ENCODE measurements around the gene MBD2.

Gene MBD2

GRCh38 chr18:54203914-54204313 lies 20.6 kb downstream of the MBD2 start:
- peaks cover 9% of the 10 kb centered on the region; the same call in 1 of the 2 replicates for H3K36me3 ChIP-seq (ENCODE audit: insufficient read depth)
- no peak overlapping the region for H2AFZ ChIP-seq (ENCODE audit: low read depth)
- H3K4me3 ChIP-seq (IDR thresholded peaks at IDR 0.05; ENCODE audit: insufficient read depth, low read depth, low read length), result no peak overlapping the region
- no peaks in the 10 kb centered on the region for H3K27me3 ChIP-seq (ENCODE audit: insufficient read depth, low read depth)
- H3K4me1 ChIP-seq (ENCODE audit: low read depth, poor library complexity, severe bottlenecking), result peaks cover 51% of the 10 kb centered on the region
- no peak overlapping the region for H3K9ac ChIP-seq
- no peaks in the 10 kb centered on the region; the same call in 1 of the 2 replicates for H4K20me1 ChIP-seq (ENCODE audit: insufficient read depth)
- TF ChIP-seq CTCF (conservative IDR thresholded peaks at IDR 0.05; ENCODE audit: low read depth, low read length), result no peak
- no peak overlapping the region; the same call in 1 of the 2 replicates for H3K27ac ChIP-seq
- H3K79me2 ChIP-seq (ENCODE audit: insufficient read depth, low read depth), result peaks cover 100% of the 10 kb centered on the region
- no peak overlapping the region for H3K4me2 ChIP-seq

- Histone ChIP-seq H3K4me1 (ENCODE audit: low read depth, poor library complexity, severe bottlenecking) (peaks cover 40% of the 10 kb centered on the region), H4K20me1 (ENCODE audit: insufficient read depth) (no peaks in the 10 kb centered on the region; the same call in none of the 2 replicates), H3K36me3 (ENCODE audit: insufficient read depth) (peaks cover 9% of the 10 kb centered on the region; the same call in 1 of the 2 replicates), H3K9ac (no peak overlapping the region), H3K79me2 (ENCODE audit: insufficient read depth, low read depth) (peaks cover 100% of the 10 kb centered on the region), H3K27ac (no peak overlapping the region), H3K4me2 (no peak overlapping the region), H3K4me3 (IDR thresholded peaks at IDR 0.05; ENCODE audit: insufficient read depth, low read depth, low read length) (no peak overlapping the region), H2AFZ (ENCODE audit: low read depth) (no peak overlapping the region), H3K27me3 (ENCODE audit: insufficient read depth, low read depth) (no peaks in the 10 kb centered on the region)
- no peak for TF ChIP-seq CTCF (conservative IDR thresholded peaks at IDR 0.05; ENCODE audit: low read depth, low read length)
Measured at GRCh38 chr18:54202851-54203250, 21.6 kb downstream of the MBD2 start.

GRCh38 chr18:54197747-54198411 lies 26.6 kb downstream of the MBD2 start:
- H3K79me2 ChIP-seq (ENCODE audit: insufficient read depth, low read depth), result peaks cover 97% of the 10 kb centered on the region
- H3K36me3 ChIP-seq (ENCODE audit: insufficient read depth), result peaks cover 6% of the 10 kb centered on the region; the same call in 1 of the 2 replicates
- H3K9ac ChIP-seq, result no peak overlapping the region
- H3K4me3 ChIP-seq (IDR thresholded peaks at IDR 0.05; ENCODE audit: insufficient read depth, low read depth, low read length), result no peak overlapping the region
- H3K27me3 ChIP-seq (ENCODE audit: insufficient read depth, low read depth), result no peaks in the 10 kb centered on the region
- peaks cover 15% of the 10 kb centered on the region for H4K20me1 ChIP-seq (ENCODE audit: insufficient read depth)
- TF ChIP-seq CTCF (conservative IDR thresholded peaks at IDR 0.05; ENCODE audit: low read depth, low read length), result no peak
- no peak overlapping the region for H3K4me2 ChIP-seq
- no peaks in the 10 kb centered on the region for H3K4me1 ChIP-seq (ENCODE audit: low read depth, poor library complexity, severe bottlenecking)
- no peak overlapping the region for H3K27ac ChIP-seq
- no peak overlapping the region for H2AFZ ChIP-seq (ENCODE audit: low read depth)

- Histone ChIP-seq H3K4me3 (IDR thresholded peaks at IDR 0.05; ENCODE audit: insufficient read depth, low read depth, low read length) (no peak overlapping the region), H4K20me1 (ENCODE audit: insufficient read depth) (peaks cover 15% of the 10 kb centered on the region), H3K4me1 (ENCODE audit: low read depth, poor library complexity, severe bottlenecking) (no peaks in the 10 kb centered on the region), H3K9ac (no peak overlapping the region), H3K4me2 (no peak overlapping the region), H3K27ac (no peak overlapping the region), H3K79me2 (ENCODE audit: insufficient read depth, low read depth) (peaks cover 90% of the 10 kb centered on the region), H3K27me3 (ENCODE audit: insufficient read depth, low read depth) (no peaks in the 10 kb centered on the region), H3K36me3 (ENCODE audit: insufficient read depth) (no peaks in the 10 kb centered on the region), H2AFZ (ENCODE audit: low read depth) (no peak overlapping the region)
- no peak for TF ChIP-seq CTCF (conservative IDR thresholded peaks at IDR 0.05; ENCODE audit: low read depth, low read length)
Measured at GRCh38 chr18:54193786-54194185, 30.7 kb downstream of the MBD2 start.
